ENCODE measurements around the gene FGF12.

Gene FGF12

GRCh38 chr3:192684151-192684550 is 43.2 kb downstream of the FGF12 start:
- no peak for DNase-seq (ENCODE audit: low spot score)

GRCh38 chr3:192675958-192676649 is 51.2 kb downstream of the FGF12 start:
- DNase-seq (ENCODE audit: low spot score) = no peak

- no peak for DNase-seq (ENCODE audit: low spot score)
These were observed 71.7 kb downstream of the FGF12 start for GRCh38 chr3:192655628-192656027.

- DNase-seq (ENCODE audit: low spot score) = no peak
These were observed 72.3 kb downstream of the FGF12 start for GRCh38 chr3:192655040-192655439.

GRCh38 chr3:192653862-192654261 is 73.5 kb downstream of the FGF12 start:
- no peak for DNase-seq (ENCODE audit: low spot score)

- DNase-seq (ENCODE audit: low spot score) = no peak
These were observed 74.6 kb downstream of the FGF12 start for GRCh38 chr3:192652727-192653126.

DNA sequence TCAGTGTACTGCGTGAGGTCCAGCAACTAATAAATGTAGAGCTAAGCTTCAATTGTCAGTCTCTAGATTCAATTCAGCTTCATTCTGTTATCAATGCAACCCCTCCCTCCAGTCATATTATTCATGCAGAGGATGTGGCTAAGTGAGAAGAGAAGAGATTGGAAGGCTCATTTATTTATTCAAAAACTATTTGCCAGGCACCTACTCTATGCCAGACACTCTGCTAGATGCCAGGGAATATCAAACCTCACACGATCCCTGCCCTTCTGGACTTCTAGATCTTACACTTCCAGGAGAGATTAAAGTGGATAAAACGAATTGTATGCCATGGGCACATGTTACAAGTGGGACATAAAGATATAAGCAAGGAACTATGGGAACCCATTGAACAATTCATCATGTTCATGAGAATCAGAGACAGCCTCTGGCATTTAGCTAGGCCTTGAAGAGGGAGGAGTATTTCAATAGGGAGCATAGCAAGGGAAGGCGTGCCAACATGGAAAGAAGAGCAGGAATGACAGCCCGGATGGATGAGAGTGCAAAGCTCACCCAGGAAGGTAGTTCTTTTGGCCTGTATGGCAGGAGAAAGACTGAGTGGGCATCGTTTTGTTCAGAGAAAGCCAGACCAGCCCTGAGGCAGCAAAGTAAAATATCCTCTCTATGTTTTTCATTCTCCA is 75.4 kb downstream of the FGF12 start:
- DNase-seq (ENCODE audit: low spot score) = no peak

- DNase-seq (ENCODE audit: low spot score) = no peak
These were observed 81.9 kb downstream of the FGF12 start for GRCh38 chr3:192645437-192645836.

DNA sequence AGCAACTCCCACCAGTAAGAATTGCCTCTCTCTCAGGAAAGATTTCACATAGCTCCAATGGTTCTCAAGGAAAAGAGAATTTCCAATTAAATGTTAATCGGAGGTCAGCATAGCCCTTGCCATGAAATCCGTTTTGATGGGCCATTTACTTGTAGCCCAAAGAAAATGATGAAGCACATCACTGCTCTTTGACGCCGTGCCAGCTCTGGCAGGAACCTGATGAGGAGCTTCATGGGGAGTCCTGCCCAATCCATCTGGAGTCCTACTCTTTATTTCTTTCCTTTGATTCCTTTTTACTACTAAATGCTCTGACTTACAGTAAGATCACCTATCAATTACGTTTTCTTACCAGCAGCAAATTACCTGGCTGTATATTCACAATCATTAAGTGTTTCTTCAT is 84.7 kb downstream of the FGF12 start:
- DNase-seq (ENCODE audit: low spot score) = no peak

DNA sequence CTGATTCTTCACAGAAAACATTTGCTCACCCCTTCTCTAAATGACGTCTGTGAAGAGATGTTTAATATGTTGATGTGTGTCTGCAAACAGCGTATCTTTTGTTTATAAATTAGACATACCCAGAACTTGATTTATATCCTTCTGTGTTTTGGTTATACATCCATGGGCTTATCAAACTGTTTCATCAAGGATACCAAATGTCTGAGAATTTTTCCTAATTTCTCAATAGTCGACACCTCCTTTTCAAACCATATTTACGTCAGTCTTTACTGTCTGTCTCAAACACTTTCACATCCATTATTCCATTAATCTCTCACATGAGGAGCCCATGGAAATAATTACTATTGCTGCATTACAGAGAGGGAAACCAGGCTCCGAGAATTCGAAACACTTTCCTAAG is 85.4 kb downstream of the FGF12 start:
- no peak for DNase-seq (ENCODE audit: low spot score)

- no peak for DNase-seq (ENCODE audit: low spot score)
These were observed 87.4 kb downstream of the FGF12 start for GRCh38 chr3:192639987-192640386.

DNA sequence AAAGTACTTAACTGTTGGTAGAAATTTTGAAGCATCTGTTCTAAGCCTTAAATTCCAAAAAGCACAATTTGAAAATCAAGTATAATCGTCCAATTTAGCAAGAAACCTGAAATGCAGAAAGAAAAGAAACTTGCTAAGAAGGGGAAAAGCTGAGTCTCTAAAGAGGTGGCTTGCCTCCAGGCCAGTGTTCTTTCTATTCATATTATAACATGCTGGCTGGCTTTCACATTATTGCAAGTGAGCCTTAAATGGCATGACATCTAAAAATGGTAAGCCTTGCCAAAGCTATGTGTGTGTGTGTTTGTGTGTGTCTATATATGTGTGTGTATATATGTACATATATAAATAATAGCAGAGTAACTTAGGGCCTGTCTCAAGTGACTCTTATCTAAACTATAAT is 89.5 kb downstream of the FGF12 start:
- DNase-seq (ENCODE audit: low spot score) = no peak

- no peak for DNase-seq (ENCODE audit: low spot score)
These were observed 90.6 kb downstream of the FGF12 start for GRCh38 chr3:192636517-192637444.

- no peak for DNase-seq (ENCODE audit: low spot score)
These were observed 97.9 kb downstream of the FGF12 start for GRCh38 chr3:192629429-192629828.

DNA sequence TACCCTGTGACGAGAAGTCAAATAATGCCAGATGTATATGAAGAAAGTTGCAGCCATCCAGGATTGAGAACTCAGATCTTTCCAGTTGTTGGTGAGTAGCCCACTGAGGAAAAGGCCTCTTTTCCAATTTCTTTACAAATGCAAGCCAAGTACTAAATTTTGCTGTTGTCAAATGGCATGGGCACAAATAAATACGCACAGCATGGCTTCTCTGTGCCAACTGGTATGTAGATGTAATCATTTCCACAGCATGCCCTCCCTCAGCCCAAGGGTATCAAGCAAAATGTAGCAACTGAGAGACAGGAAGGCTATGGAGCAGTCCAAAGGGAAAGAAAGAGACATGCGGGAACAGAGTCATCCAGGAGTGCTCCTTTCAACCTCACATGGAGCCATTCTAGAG is 105.4 kb downstream of the FGF12 start:
- DNase-seq (ENCODE audit: low spot score) = no peak

- DNase-seq (ENCODE audit: low spot score) = no peak
These were observed 107.1 kb downstream of the FGF12 start for GRCh38 chr3:192620275-192620674.

- DNase-seq (ENCODE audit: low spot score) = no peak
These were observed 115.9 kb downstream of the FGF12 start for GRCh38 chr3:192611411-192611810.

- DNase-seq (ENCODE audit: low spot score) = no peak
These were observed 118.4 kb downstream of the FGF12 start for GRCh38 chr3:192608726-192609600.

DNA sequence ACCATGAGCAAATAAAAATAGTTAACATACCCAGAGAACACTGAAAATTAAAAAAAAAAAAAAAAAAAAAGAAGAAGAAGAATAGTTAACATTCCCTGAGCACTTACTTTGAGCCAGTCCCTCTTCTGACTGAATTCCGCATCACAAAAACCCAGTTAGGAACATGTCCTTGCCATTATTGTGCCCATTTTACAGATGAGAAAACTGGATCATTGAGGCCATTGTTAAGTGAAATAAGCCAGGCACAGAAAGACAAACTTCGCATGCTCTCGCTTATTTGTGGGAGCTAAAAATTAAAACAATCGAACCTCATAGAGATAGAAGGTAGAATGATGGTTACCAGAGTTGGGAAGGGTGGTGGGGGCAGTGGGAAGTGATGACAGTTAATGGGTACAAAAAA is 119.5 kb downstream of the FGF12 start:
- DNase-seq (ENCODE audit: low spot score) = no peak

DNA sequence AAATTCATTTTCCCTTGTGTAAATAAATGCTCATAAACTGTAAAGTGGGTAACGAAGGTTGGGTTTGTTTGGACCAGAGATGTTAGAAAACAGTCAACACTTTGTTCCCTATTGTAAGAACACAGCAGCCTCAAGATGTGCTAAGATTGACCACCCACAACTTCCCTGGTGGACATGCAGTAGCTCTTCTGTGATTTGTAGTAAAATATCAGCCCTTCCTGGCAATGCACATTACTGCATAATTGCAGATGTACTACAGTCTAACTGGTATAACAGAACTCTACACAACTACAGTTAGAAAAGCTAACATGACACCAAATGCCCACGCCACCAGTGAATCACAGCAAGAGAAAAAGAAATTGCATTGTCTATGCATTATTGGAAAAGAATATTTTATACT is 129.4 kb downstream of the FGF12 start:
- no peak for DNase-seq (ENCODE audit: low spot score)

GRCh38 chr3:192597506-192597905 is 129.8 kb downstream of the FGF12 start:
- no peak for DNase-seq (ENCODE audit: low spot score)

DNA sequence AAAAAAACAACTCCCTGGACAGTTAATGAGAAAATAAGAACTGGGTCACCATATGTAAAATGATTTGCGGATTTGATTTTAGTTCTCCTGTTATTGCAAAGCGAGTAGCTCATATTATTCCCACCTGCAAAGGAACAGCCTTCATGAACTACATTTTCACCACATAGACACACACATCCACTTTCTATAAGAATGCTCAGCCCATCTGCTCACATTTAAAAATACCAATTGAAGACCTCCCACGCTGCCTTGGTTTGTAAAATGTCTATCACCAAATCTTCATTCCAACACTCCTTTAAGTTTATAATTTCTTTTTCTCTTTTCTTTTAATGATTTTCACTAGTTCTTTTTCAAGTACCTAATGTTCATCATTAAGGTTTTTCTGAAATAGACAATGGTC is 148.6 kb downstream of the FGF12 start:
- no peak for DNase-seq (ENCODE audit: low spot score)

Data from hematopoietic multipotent progenitor cell treated with erythropoietin and hydrocortisone succinate and interleukin-3 and kit ligand, for 17 days (in vitro differentiated cells).